Activated T-helper 1 cell treated with anti-CD3 and anti-CD28 coated beads, Interleukin-12 subunit alpha, Interleukin-12 subunit beta, Interleukin-2, Interleukin-4 antibody, amounts not matched to agents 30 ng/mL and 10 ng/mL and 1 ng/mL, durations not matched to agents 14 hours and 24 hours and 36 hours (primary cell): ENCODE data around the gene ZNF652. TPM values are rescaled to one million over a fixed set of nuclear protein-coding genes. Genes with fewer than 3 reads are reported as not detected.

Experiments
- DNase-seq: peaks from one replicate; pipeline ENCODE4 v3.0.0; 2021; ENCODE audit warnings: low spot score
- H3K27ac Mint-ChIP-seq: one replicate; pipeline ENCODE4 v1.8.0; 2021; ENCODE audit warnings: mild to moderate bottlenecking, mixed read lengths
- H3K27me3 Mint-ChIP-seq: one replicate; pipeline ENCODE4 v1.8.0; 2022; ENCODE audit warnings: mild to moderate bottlenecking, moderate library complexity, mixed read lengths; ENCODE audit not compliant: insufficient read depth
- H3K36me3 Mint-ChIP-seq: one replicate; pipeline ENCODE4 v1.8.0; 2021; ENCODE audit warnings: low read depth, mixed read lengths
- H3K4me1 Mint-ChIP-seq: one replicate; pipeline ENCODE4 v1.8.0; 2021; ENCODE audit warnings: low read depth, mixed read lengths
- H3K4me3 Mint-ChIP-seq: one replicate; pipeline ENCODE4 v1.8.0; 2021; ENCODE audit warnings: mild to moderate bottlenecking, moderate library complexity, mixed read lengths
- H3K9me3 Mint-ChIP-seq: one replicate; pipeline ENCODE4 v1.8.0; 2021; ENCODE audit warnings: mixed read lengths
- intact Hi-C: fragments of 100-400 bp; cut with micrococcal nuclease; formaldehyde crosslinking; loops from one replicate; pipeline ENCODE4 v1.15.1; 2024
- total RNA-seq: library from RNA; stranded (reverse); gene quantifications from 2 replicates; pipeline ENCODE4 v1.2.3, GENCODE V29; 2022

ZNF652 gene
- total RNA-seq, 1 donor from 2014 or later, result 6.3 TPM

- intact Hi-C loops, result loop anchor here (2.0 to 10.0 kb wide), 3 partner anchors 170 to 448 kb away; partner anchors contain the start of gene SLC35B1
- Mint-ChIP-seq H3K4me1 (peaks cover 59% of the 10 kb centered on the region), H3K9me3 (no peaks in the 10 kb centered on the region), H3K27me3 (no peaks in the 10 kb centered on the region), H3K27ac (peak overlapping the region; percentile 68), H3K36me3 (peaks cover 4% of the 10 kb centered on the region), H3K4me3 (peak overlapping the region; percentile 74)
- DNase-seq, result no peak
These were observed 670 bp upstream of the ZNF652 start for GRCh38 chr17:49362723-49363117.

DNA sequence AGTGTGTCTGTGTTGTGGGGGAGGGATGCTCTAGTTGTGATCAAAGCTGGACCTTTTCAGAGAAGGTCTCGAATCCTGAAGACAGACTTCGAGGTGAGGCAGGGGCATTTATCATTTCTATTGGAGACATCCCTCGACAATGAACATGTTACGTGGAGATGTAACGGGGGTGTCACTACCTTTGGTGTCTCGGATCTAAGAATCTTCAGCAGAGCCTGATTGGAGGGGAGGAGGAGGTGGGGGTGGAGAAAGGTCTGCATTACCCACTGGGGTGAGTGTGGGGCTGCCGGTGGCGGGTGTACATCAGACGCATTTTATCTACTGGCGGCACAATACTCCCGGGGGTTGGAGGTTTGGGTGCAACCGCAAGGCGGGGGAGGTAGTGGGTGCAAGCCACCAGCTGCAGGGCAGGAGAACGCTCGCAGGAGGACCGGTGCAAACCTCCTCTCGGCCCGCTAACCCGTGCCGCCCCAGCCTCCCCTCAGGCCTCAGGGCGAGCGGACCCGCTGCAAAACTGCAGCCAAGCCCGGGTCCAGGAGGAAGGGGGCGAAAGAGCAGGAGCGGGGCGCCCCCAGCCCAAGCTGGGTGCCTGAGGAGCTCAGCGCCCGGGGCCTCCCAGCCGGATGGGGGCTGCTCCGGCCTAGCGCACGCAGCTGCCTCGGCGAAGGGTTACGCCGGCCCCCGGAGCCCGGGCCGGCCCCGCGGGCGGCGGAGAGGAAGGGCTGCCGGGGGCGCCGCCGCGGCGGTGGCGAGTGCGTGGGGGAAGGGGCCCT lies 735 bp downstream of the ZNF652 start:
- Mint-ChIP-seq H3K4me1 (peaks cover 62% of the 10 kb centered on the region), H3K4me3 (peak overlapping the region; percentile 88), H3K36me3 (peaks cover 4% of the 10 kb centered on the region), H3K27ac (peak overlapping the region; percentile 89), H3K27me3 (no peaks in the 10 kb centered on the region), H3K9me3 (no peaks in the 10 kb centered on the region)
- intact Hi-C loops, result loop anchor here (1.0 to 10.0 kb wide), 5 partner anchors 19 to 447 kb away; partner anchors contain the start of genes PHB1 and SLC35B1
- DNase-seq, result peak; percentile 75

DNA sequence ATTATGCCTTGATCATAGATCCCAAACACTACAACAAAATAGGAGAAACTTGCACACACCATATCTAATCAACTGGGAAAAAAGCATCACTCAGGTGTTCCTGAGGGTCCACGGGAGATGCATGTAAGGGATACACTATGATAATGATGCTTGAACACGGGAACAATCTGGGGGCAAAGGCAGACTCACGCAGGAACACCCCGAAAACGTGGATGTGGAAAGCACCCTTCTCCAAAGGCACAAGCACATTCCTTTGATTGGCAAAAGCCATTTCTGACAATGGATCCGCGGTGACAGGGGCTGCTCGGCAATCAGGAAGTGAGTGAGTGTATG lies 1.3 kb downstream of the ZNF652 start:
- Mint-ChIP-seq H3K4me1 (peaks cover 58% of the 10 kb centered on the region), H3K27ac (peak overlapping the region; percentile 89), H3K36me3 (peaks cover 3% of the 10 kb centered on the region), H3K27me3 (no peaks in the 10 kb centered on the region), H3K4me3 (peak overlapping the region; percentile 88), H3K9me3 (no peaks in the 10 kb centered on the region)
- intact Hi-C loops, result loop anchor here (1.0 to 10.0 kb wide), 5 partner anchors 18 to 446 kb away; partner anchors contain the start of genes PHB1 and SLC35B1
- DNase-seq, result no peak

DNA sequence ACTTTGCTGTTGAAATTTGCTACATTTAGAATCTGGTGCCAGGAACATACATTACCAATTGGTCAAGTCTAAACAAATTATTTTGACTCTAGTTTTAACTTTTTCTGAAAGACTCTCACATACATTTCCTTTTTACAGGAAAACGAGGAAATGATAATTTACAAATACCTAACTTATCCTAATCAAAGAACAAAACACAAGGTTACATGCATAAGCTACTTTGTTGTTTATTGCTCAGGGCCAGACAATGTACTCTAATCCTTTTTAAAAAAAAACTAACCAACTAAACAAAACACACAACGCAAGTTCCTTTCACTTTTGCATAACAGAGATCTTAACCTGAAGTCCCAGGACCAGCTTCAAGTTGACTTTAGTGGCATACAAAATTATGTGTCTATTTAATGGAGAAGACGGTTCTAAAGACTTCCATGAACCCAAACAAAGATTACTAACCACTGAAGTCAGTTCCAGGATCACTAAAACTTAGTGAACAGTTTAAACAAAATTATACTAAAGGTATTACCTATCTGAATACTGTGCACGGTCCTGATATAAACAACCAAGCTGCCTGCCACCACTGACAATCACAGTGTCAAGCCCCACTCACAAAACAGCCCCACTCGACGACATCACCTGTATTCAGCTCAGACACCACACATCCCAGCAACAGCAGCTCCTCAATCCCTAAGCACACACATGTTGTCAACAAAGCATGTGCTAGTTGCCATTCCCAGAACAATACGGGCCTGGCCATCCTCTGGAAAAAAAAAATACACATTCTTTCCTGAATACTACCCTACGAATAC lies 1.9 kb downstream of the ZNF652 start:
- H3K36me3 Mint-ChIP-seq, result no peaks in the 10 kb centered on the region
- H3K4me3 Mint-ChIP-seq, result peak overlapping the region; percentile 88
- DNase-seq, result no peak
- H3K9me3 Mint-ChIP-seq, result no peaks in the 10 kb centered on the region
- intact Hi-C loops, result loop anchor here (2.0 to 10.0 kb wide), 3 partner anchors 45 to 445 kb away; partner anchors contain the start of gene SLC35B1
- H3K27ac Mint-ChIP-seq, result peak overlapping the region; percentile 89
- peaks cover 53% of the 10 kb centered on the region for H3K4me1 Mint-ChIP-seq
- H3K27me3 Mint-ChIP-seq, result no peaks in the 10 kb centered on the region

DNA sequence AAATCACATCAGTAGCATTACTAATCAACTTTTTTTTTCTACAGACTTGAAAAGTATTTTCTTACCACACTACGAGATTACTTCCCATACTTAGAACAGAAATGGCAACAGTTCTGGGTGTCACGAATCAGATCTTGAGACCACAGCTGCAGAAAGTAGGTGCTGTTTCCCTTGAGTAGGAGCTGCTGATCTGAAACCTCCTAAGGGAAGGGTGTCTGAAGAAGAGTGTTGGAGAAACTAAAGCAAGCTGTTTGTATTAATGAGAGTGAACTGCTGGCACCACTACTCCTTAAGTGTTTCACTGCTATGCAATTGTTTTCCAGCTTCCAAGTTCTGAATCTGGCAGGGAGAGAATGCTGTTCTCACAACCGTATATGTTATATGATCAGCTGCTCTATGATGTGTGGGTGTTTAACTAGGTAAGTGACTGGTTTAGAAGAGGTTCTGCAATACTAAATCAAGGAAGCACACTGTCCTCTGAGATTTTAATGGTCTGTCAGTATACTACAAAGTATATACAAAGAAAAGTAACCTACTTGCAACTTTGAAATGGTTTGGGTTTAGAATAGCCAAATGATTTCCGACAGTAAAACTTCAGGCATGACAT lies 3.3 kb downstream of the ZNF652 start:
- Mint-ChIP-seq H3K27me3 (no peaks in the 10 kb centered on the region), H3K36me3 (no peaks in the 10 kb centered on the region), H3K4me1 (peaks cover 47% of the 10 kb centered on the region), H3K4me3 (peak overlapping the region; percentile 66), H3K27ac (peak overlapping the region; percentile 50), H3K9me3 (no peaks in the 10 kb centered on the region)
- intact Hi-C loops, result loop anchor here (1.0 kb wide), 1 partner anchor 15 kb away; no protein-coding TSS in a partner anchor
- no peak for DNase-seq

GRCh38 chr17:49357516-49357915 lies 4.5 kb downstream of the ZNF652 start:
- Mint-ChIP-seq H3K4me1 (peaks cover 51% of the 10 kb centered on the region), H3K36me3 (no peaks in the 10 kb centered on the region), H3K9me3 (no peaks in the 10 kb centered on the region), H3K27me3 (peaks cover 3% of the 10 kb centered on the region), H3K27ac (no peak overlapping the region), H3K4me3 (no peak overlapping the region)
- no peak for DNase-seq
- intact Hi-C loops, result no loop called here

GRCh38 chr17:49356320-49356719 lies 5.7 kb downstream of the ZNF652 start:
- Mint-ChIP-seq H3K27me3 (peaks cover 3% of the 10 kb centered on the region), H3K4me1 (peaks cover 48% of the 10 kb centered on the region), H3K27ac (no peak overlapping the region), H3K9me3 (no peaks in the 10 kb centered on the region), H3K4me3 (no peak overlapping the region), H3K36me3 (no peaks in the 10 kb centered on the region)
- DNase-seq, result no peak
- intact Hi-C loops, result no loop called here

DNA sequence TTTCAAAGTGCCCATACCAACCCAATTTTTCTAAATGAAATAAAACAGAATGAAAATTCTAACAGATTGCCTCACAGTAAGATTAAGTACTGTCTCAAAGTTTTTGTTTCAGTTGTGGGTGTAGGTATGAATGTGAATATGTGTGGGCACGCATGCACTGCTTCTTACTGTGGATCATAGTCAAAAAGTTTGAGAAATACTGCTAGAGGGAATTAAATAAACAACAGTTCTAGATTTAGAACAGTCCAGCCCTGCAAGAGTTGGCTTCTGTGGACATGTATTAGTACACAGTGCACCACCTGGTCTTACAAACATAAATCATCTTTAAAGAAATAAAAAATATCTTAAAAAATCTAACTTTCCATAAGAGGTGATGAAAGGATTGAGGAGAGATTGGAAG lies 8.4 kb downstream of the ZNF652 start:
- peaks cover 21% of the 10 kb centered on the region for H3K4me1 Mint-ChIP-seq

GRCh38 chr17:49352587-49353154 lies 9.4 kb downstream of the ZNF652 start:
- no peak overlapping the region for H3K27ac Mint-ChIP-seq
- H3K4me1 Mint-ChIP-seq, result peaks cover 21% of the 10 kb centered on the region
- H3K9me3 Mint-ChIP-seq, result no peaks in the 10 kb centered on the region
- H3K4me3 Mint-ChIP-seq, result no peak overlapping the region
- H3K36me3 Mint-ChIP-seq, result peaks cover 14% of the 10 kb centered on the region
- intact Hi-C loops, result no loop called here
- no peak for DNase-seq
- H3K27me3 Mint-ChIP-seq, result peaks cover 3% of the 10 kb centered on the region

More for the DNA sequence above, 8.4 kb downstream of the ZNF652 start:
- no peak for DNase-seq
- intact Hi-C loops, result no loop called here
- Mint-ChIP-seq H3K27me3 (peaks cover 3% of the 10 kb centered on the region), H3K4me3 (no peak overlapping the region), H3K27ac (no peak overlapping the region), H3K36me3 (peaks cover 7% of the 10 kb centered on the region), H3K9me3 (no peaks in the 10 kb centered on the region)

- peaks cover 3% of the 10 kb centered on the region for H3K27me3 Mint-ChIP-seq
- H3K4me3 Mint-ChIP-seq, result no peak overlapping the region
- peaks cover 27% of the 10 kb centered on the region for H3K4me1 Mint-ChIP-seq
- intact Hi-C loops, result no loop called here
- H3K27ac Mint-ChIP-seq, result no peak overlapping the region
- DNase-seq, result no peak
- H3K36me3 Mint-ChIP-seq, result peaks cover 14% of the 10 kb centered on the region
- no peaks in the 10 kb centered on the region for H3K9me3 Mint-ChIP-seq
These were observed 10.4 kb downstream of the ZNF652 start for GRCh38 chr17:49351572-49352140.

DNA sequence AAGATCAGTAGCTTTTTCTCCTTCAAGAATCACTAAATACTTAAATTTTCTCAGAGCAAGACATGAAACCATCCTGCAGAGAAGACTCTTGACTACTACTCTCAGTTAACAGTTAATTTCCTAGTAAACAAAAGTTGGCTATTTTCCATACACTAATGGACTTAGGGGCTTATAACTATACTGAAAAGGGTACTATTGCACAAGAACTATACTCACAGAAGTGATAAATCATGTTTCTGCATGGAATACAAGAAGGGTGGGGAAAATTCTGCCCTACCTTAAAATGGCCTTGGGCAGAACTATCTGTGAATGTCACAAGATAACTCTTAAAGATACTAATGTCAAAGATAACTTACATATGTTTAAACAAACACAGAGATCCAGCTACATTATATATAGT lies 12.5 kb downstream of the ZNF652 start:
- H3K36me3 Mint-ChIP-seq, result peaks cover 14% of the 10 kb centered on the region
- H3K27me3 Mint-ChIP-seq, result peaks cover 3% of the 10 kb centered on the region
- no peak for DNase-seq
- intact Hi-C loops, result no loop called here
- no peak overlapping the region for H3K27ac Mint-ChIP-seq
- no peak overlapping the region for H3K4me3 Mint-ChIP-seq
- H3K4me1 Mint-ChIP-seq, result peaks cover 31% of the 10 kb centered on the region
- no peaks in the 10 kb centered on the region for H3K9me3 Mint-ChIP-seq

DNA sequence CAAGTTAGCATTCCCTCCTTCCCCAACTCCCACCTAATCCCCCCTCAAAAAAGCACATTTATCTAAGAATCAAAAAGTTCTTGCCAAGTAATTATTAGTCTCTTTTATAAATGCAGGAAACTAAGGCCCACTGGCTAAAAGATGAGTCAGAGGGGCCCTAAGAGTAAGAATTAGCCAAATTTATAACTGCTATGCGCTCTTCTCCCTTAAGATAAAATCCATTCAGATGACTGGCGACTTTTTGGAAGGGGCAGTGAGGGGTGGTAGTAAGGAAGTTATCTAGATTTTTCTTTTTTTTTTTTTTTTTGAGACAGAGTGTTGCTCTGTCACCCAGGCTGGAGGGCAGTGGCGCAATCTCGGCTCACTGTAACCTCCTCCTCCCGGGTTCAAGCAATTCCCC lies 17.1 kb downstream of the ZNF652 start:
- Mint-ChIP-seq H3K4me3 (no peak overlapping the region), H3K27ac (no peak overlapping the region), H3K4me1 (peaks cover 49% of the 10 kb centered on the region), H3K27me3 (no peaks in the 10 kb centered on the region), H3K9me3 (no peaks in the 10 kb centered on the region), H3K36me3 (peaks cover 14% of the 10 kb centered on the region)
- intact Hi-C loops, result loop anchor here (5.0 kb wide), 1 partner anchor 153 kb away; no protein-coding TSS in a partner anchor
- DNase-seq, result no peak
